ENCODE data around the gene ALG9. TPM values are rescaled to one million over a fixed set of nuclear protein-coding genes. Genes with fewer than 3 reads are reported as not detected.

The ALG9 gene
- total RNA-seq, 2 experiments from 2014 or later, result 32.0 to 36.6 TPM

GRCh38 chr11:111871693-111872161, 346 bp upstream of the ALG9 start:
- ChIA-PET CTCF (interaction anchor here (1.0 to 2.6 kb wide), 13 partner anchors 9 to 110 kb away, joined by 3 to 22 read pairs (median 7); partner anchors contain the start of gene PPP2R1B), POLR2A (interaction anchor here (2.8 kb wide), 1 partner anchor 55 kb away, joined by 11 read pairs; no protein-coding TSS in a partner anchor)
- H3K4me3 Mint-ChIP-seq, result peak overlapping the region; percentile 94
- peaks cover 32% of the 10 kb centered on the region for H3K36me3 Mint-ChIP-seq (ENCODE audit: low read depth)
- DNase-seq (no peak), ATAC-seq (no peak)
- H3K9me3 Mint-ChIP-seq, result no peaks in the 10 kb centered on the region
- no peak for TF ChIP-seq CTCF (IDR thresholded peaks at IDR 0.05)
- intact Hi-C loops (cut with micrococcal nuclease), result loop anchor here (10.0 kb wide), 1 partner anchor 213 kb away; the partner anchor contains the start of genes SDHD and TIMM8B
- no peaks in the 10 kb centered on the region for H3K27me3 Mint-ChIP-seq
- H3K4me1 Mint-ChIP-seq (ENCODE audit: low read depth), result peaks cover 25% of the 10 kb centered on the region
- H3K27ac Mint-ChIP-seq, result peak overlapping the region; percentile 91

DNA sequence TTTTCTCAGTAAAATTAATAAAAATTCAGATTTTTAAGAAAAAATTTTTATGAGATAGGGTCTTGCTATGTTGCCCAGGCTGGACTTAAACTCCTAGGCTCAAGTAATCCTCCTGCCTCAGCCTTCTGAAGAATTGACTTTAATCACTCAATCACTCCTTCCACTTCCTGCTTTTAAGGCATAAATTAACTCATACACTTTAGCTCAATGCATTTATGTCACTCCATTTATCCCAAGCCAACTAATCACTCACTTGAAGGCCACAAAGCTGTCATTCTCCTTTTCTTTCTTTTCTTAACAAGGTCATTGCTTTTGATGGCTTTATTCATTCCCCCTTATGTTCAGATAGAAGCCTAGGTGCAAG, 877 bp downstream of the ALG9 start:
- no peaks in the 10 kb centered on the region for H3K9me3 Mint-ChIP-seq
- peak overlapping the region; percentile 94 for H3K4me3 Mint-ChIP-seq
- DNase-seq (no peak), ATAC-seq (peak; percentile 14)
- CTCF ChIA-PET, result interaction anchor here (0.8 to 2.6 kb wide), 13 partner anchors 9 to 339 kb away, joined by 3 to 22 read pairs (median 4); no protein-coding TSS in a partner anchor
- no peaks in the 10 kb centered on the region for H3K27me3 Mint-ChIP-seq
- POLR2A ChIA-PET, result interaction anchor here (1.1 to 2.8 kb wide), 5 partner anchors 9 to 56 kb away, joined by 3 to 11 read pairs (median 5); partner anchors contain the start of gene CFAP68
- no peak for TF ChIP-seq CTCF (IDR thresholded peaks at IDR 0.05)
- H3K27ac Mint-ChIP-seq, result peak overlapping the region; percentile 89
- H3K4me1 Mint-ChIP-seq (ENCODE audit: low read depth), result peaks cover 27% of the 10 kb centered on the region
- peaks cover 38% of the 10 kb centered on the region for H3K36me3 Mint-ChIP-seq (ENCODE audit: low read depth)
- intact Hi-C loops (cut with micrococcal nuclease), result loop anchor here (10.0 kb wide), 1 partner anchor 214 kb away; the partner anchor contains the start of genes SDHD and TIMM8B

GRCh38 chr11:111870113-111870512, 1.3 kb downstream of the ALG9 start:
- Mint-ChIP-seq H3K9me3 (no peaks in the 10 kb centered on the region), H3K4me3 (peak overlapping the region; percentile 51), H3K27me3 (no peaks in the 10 kb centered on the region), H3K27ac (no peak overlapping the region), H3K4me1 (ENCODE audit: low read depth) (peaks cover 27% of the 10 kb centered on the region), H3K36me3 (ENCODE audit: low read depth) (peaks cover 38% of the 10 kb centered on the region)
- ATAC-seq (no peak), DNase-seq (no peak)
- no peak for TF ChIP-seq CTCF (IDR thresholded peaks at IDR 0.05)
- intact Hi-C loops (cut with micrococcal nuclease), result loop anchor here (10.0 kb wide), 1 partner anchor 215 kb away; the partner anchor contains the start of genes SDHD and TIMM8B
- CTCF ChIA-PET, result interaction anchor here (0.8 to 2.6 kb wide), 12 partner anchors 9 to 339 kb away, joined by 3 to 22 read pairs (median 4); no protein-coding TSS in a partner anchor
- POLR2A ChIA-PET, result interaction anchor here (1.1 to 2.8 kb wide), 5 partner anchors 9 to 56 kb away, joined by 3 to 11 read pairs (median 5); partner anchors contain the start of gene CFAP68

DNA sequence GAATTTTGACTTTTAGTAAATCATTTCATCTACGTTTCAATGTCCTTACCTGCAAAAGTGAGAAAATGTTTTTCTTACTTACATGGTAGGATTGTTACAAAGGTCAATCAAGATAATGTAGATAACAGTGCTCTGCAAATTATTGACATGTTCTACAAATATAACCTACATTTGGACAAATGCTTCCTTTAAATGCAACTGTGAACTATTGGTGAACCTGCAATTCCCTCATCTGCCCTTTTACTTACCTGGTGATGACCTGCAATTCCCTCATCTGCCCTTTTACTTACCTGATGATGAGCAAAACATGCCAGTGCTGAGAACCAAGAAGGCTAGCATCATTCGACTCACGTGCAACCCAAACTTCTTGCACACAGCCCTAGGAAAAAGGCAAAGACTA, 11.1 kb downstream of the ALG9 start:
- DNase-seq (no peak), ATAC-seq (no peak)
- H3K27ac Mint-ChIP-seq, result no peak overlapping the region
- TF ChIP-seq CTCF (IDR thresholded peaks at IDR 0.05), result no peak
- no peaks in the 10 kb centered on the region for H3K9me3 Mint-ChIP-seq
- intact Hi-C loops (cut with micrococcal nuclease), result no loop called here
- H3K36me3 Mint-ChIP-seq (ENCODE audit: low read depth), result peaks cover 24% of the 10 kb centered on the region
- ChIA-PET CTCF (interaction anchor here (1.0 to 2.2 kb wide), 3 partner anchors 9 to 20 kb away, joined by 3 to 7 read pairs (median 3); no protein-coding TSS in a partner anchor), POLR2A (interaction anchor here (1.0 to 1.6 kb wide), 2 partner anchors 10 to 14 kb away, joined by 3 to 5 read pairs; no protein-coding TSS in a partner anchor)
- no peak overlapping the region for H3K4me3 Mint-ChIP-seq
- H3K4me1 Mint-ChIP-seq (ENCODE audit: low read depth), result no peaks in the 10 kb centered on the region
- no peaks in the 10 kb centered on the region for H3K27me3 Mint-ChIP-seq

DNA sequence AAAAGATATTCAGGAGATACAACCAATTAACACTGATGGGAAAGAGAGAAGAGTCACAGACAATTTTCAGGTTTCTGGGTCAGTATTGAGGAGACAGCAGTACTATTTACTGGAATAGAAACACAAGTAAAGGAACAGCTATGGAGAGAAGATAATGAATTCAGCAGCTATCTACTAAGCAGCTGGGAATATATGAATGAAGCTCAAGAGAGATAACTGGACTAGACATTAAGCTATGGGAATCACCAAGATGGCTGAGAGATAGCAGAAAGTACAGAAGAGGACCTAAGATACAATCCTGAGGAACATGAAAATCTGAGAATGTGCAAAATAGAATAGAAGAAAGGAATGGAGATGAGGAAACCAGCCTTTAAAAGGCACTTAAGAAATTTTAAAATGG, 15.9 kb downstream of the ALG9 start:
- intact Hi-C loops (cut with micrococcal nuclease), result no loop called here
- H3K27me3 Mint-ChIP-seq, result no peaks in the 10 kb centered on the region
- no peaks in the 10 kb centered on the region for H3K9me3 Mint-ChIP-seq
- ATAC-seq, result no peak
- H3K36me3 Mint-ChIP-seq (ENCODE audit: low read depth), result peaks cover 40% of the 10 kb centered on the region
- POLR2A ChIA-PET, result interaction anchor here (1.2 kb wide), 1 partner anchor 15 kb away, joined by 3 read pairs; the partner anchor contains the start of gene ALG9
- TF ChIP-seq CTCF (IDR thresholded peaks at IDR 0.05), result no peak
- no peak overlapping the region for H3K27ac Mint-ChIP-seq
- H3K4me1 Mint-ChIP-seq (ENCODE audit: low read depth), result no peaks in the 10 kb centered on the region
- CTCF ChIA-PET, result no interaction called here
- no peak for DNase-seq
- no peak overlapping the region for H3K4me3 Mint-ChIP-seq

Data from activated CD8-positive, alpha-beta T cell treated with anti-CD3 and anti-CD28 coated beads for 36 hours (primary cell).